ENCODE results near the gene AHDC1. TPM values are rescaled to one million over a fixed set of nuclear protein-coding genes. Genes with fewer than 3 reads are reported as not detected.

The AHDC1 gene
- polyA plus RNA-seq, 1 donor from 2014 or later, result 5.3 TPM

DNA sequence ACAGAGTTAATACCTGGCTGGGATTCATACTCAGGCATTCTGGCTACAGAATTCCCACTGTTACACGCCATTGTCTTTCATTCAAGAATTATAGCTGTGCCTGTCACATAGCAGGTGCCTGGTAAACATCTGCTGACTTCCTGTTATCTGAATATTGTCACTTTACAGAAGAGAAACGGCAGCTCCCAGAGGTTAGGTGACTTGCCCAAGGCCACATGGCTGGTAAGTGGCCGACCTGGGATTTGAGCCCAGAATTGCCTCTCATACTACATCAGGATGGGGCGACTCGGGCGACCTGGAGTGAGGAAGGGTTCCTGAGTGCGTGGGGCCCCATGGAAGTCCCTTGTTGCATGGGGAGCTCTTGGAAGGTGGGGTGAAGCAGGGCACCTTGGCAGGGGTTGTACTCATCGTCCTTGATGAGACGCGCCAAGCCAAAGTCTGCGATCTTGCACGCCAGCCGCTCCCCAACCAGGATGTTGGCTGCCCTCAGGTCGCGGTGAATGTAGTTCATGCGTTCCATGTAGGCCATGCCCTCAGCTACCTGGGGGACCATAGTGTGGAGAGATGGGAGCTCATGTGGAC, 10.2 kb upstream of the AHDC1 start:
- no peak overlapping the region for H3K4me3 ChIP-seq (ENCODE audit: low read length)
- no peaks in the 10 kb centered on the region for H3K27me3 ChIP-seq (ENCODE audit: insufficient read depth, low read depth, low read length)
- no peak overlapping the region for H3K27ac ChIP-seq (ENCODE audit: low read length)
- H2AFZ ChIP-seq (ENCODE audit: low read depth, low read length), result no peak overlapping the region
- no peaks in the 10 kb centered on the region for H3K9me2 ChIP-seq (ENCODE audit: insufficient read depth, low read length)
- TF ChIP-seq SMC3 (conservative IDR thresholded peaks at IDR 0.05; ENCODE audit: poor library complexity) (no peak), TAF1 (IDR thresholded peaks at IDR 0.05; ENCODE audit: low read depth) (no peak), EZH2 (IDR thresholded peaks at IDR 0.05; ENCODE audit: borderline replicate concordance, insufficient read depth, low read length, poor library complexity, severe bottlenecking) (no peak), MXI1 (conservative IDR thresholded peaks at IDR 0.05; ENCODE audit: poor library complexity, severe bottlenecking) (no peak), RAD21 (conservative IDR thresholded peaks at IDR 0.05) (no peak), POLR2AphosphoS5 (IDR thresholded peaks at IDR 0.05) (no peak), EP300 (conservative IDR thresholded peaks at IDR 0.05; ENCODE audit: poor library complexity, severe bottlenecking) (no peak)
- TF ChIP-seq, protein P1, sequence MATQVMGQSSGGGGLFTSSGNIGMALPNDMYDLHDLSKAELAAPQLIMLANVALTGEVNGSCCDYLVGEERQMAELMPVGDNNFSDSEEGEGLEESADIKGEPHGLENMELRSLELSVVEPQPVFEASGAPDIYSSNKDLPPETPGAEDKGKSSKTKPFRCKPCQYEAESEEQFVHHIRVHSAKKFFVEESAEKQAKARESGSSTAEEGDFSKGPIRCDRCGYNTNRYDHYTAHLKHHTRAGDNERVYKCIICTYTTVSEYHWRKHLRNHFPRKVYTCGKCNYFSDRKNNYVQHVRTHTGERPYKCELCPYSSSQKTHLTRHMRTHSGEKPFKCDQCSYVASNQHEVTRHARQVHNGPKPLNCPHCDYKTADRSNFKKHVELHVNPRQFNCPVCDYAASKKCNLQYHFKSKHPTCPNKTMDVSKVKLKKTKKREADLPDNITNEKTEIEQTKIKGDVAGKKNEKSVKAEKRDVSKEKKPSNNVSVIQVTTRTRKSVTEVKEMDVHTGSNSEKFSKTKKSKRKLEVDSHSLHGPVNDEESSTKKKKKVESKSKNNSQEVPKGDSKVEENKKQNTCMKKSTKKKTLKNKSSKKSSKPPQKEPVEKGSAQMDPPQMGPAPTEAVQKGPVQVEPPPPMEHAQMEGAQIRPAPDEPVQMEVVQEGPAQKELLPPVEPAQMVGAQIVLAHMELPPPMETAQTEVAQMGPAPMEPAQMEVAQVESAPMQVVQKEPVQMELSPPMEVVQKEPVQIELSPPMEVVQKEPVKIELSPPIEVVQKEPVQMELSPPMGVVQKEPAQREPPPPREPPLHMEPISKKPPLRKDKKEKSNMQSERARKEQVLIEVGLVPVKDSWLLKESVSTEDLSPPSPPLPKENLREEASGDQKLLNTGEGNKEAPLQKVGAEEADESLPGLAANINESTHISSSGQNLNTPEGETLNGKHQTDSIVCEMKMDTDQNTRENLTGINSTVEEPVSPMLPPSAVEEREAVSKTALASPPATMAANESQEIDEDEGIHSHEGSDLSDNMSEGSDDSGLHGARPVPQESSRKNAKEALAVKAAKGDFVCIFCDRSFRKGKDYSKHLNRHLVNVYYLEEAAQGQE (IDR thresholded peaks at IDR 0.05; ENCODE audit: borderline replicate concordance), result no peak
- TF ChIP-seq, protein P2, sequence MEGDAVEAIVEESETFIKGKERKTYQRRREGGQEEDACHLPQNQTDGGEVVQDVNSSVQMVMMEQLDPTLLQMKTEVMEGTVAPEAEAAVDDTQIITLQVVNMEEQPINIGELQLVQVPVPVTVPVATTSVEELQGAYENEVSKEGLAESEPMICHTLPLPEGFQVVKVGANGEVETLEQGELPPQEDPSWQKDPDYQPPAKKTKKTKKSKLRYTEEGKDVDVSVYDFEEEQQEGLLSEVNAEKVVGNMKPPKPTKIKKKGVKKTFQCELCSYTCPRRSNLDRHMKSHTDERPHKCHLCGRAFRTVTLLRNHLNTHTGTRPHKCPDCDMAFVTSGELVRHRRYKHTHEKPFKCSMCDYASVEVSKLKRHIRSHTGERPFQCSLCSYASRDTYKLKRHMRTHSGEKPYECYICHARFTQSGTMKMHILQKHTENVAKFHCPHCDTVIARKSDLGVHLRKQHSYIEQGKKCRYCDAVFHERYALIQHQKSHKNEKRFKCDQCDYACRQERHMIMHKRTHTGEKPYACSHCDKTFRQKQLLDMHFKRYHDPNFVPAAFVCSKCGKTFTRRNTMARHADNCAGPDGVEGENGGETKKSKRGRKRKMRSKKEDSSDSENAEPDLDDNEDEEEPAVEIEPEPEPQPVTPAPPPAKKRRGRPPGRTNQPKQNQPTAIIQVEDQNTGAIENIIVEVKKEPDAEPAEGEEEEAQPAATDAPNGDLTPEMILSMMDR (IDR thresholded peaks at IDR 0.05; ENCODE audit: poor library complexity, severe bottlenecking), result no peak
- no peak overlapping the region for H3K4me2 ChIP-seq (ENCODE audit: low read length)
- no peak overlapping the region for H3K9ac ChIP-seq (ENCODE audit: low read length)
- no peaks in the 10 kb centered on the region for H3K9me3 ChIP-seq (ENCODE audit: low read length)
- H3K79me2 ChIP-seq (replicated peaks; ENCODE audit: insufficient read depth, low read length), result no peaks in the 10 kb centered on the region
- H3K36me3 ChIP-seq (ENCODE audit: insufficient read depth, low read length), result no peaks in the 10 kb centered on the region
- no peaks in the 10 kb centered on the region for H3F3A ChIP-seq (ENCODE audit: insufficient read depth, low read length, poor library complexity, severe bottlenecking)
- no peaks in the 10 kb centered on the region for H4K20me1 ChIP-seq (ENCODE audit: insufficient read depth)

DNA sequence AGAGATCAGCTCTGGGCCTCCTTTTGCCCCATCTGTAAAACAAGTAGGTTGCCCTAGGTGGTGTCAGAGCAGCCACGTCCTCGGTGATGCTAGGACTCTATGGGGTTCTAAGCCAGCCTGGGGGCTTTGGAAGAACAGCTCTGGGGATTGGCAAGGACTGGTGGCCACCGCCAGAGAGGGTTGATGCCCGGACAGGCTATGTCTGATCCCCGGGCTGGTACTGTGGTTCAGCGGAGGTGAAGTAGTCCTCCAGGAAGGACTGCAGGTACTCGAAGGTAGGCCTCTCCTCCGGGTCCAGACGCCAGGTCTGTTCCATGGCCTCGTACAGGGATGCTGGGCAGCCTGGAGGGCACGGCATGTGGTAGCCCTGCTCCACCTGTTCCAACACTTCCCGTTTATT, 8.8 kb upstream of the AHDC1 start:
- Histone ChIP-seq H3K9me3 (ENCODE audit: low read length) (no peaks in the 10 kb centered on the region), H3K9me2 (ENCODE audit: insufficient read depth, low read length) (no peaks in the 10 kb centered on the region), H2AFZ (ENCODE audit: low read depth, low read length) (no peak overlapping the region), H3K27ac (ENCODE audit: low read length) (no peak overlapping the region), H3F3A (ENCODE audit: insufficient read depth, low read length, poor library complexity, severe bottlenecking) (no peaks in the 10 kb centered on the region), H3K9ac (ENCODE audit: low read length) (no peak overlapping the region), H3K4me3 (ENCODE audit: low read length) (no peak overlapping the region), H4K20me1 (ENCODE audit: insufficient read depth) (no peaks in the 10 kb centered on the region), H3K4me2 (ENCODE audit: low read length) (no peak overlapping the region), H3K27me3 (ENCODE audit: insufficient read depth, low read depth, low read length) (no peaks in the 10 kb centered on the region), H3K79me2 (replicated peaks; ENCODE audit: insufficient read depth, low read length) (no peaks in the 10 kb centered on the region), H3K36me3 (ENCODE audit: insufficient read depth, low read length) (no peaks in the 10 kb centered on the region)
- TF ChIP-seq POLR2AphosphoS5 (IDR thresholded peaks at IDR 0.05) (no peak), EZH2 (IDR thresholded peaks at IDR 0.05; ENCODE audit: borderline replicate concordance, insufficient read depth, low read length, poor library complexity, severe bottlenecking) (no peak), EP300 (conservative IDR thresholded peaks at IDR 0.05; ENCODE audit: poor library complexity, severe bottlenecking) (no peak), MXI1 (conservative IDR thresholded peaks at IDR 0.05; ENCODE audit: poor library complexity, severe bottlenecking) (no peak), RAD21 (conservative IDR thresholded peaks at IDR 0.05) (no peak), SMC3 (conservative IDR thresholded peaks at IDR 0.05; ENCODE audit: poor library complexity) (no peak), TAF1 (IDR thresholded peaks at IDR 0.05; ENCODE audit: low read depth) (no peak)
- TF ChIP-seq, protein P2 (IDR thresholded peaks at IDR 0.05; ENCODE audit: poor library complexity, severe bottlenecking), result no peak
- TF ChIP-seq, protein P1 (IDR thresholded peaks at IDR 0.05; ENCODE audit: borderline replicate concordance), result no peak

Data from neural cell (in vitro differentiated cells).